Measurements from ENCODE around the gene HDAC5.
"Not testable (repeated sequence)": the region's sequence is repeated elsewhere in the genome, so short reads cannot be mapped to it uniquely, and the experiment has no call there.

HDAC5 gene

GRCh38 chr17:44105941-44106340 lies 17.5 kb downstream of the HDAC5 start:
- TF ChIP-seq EZH2phosphoT487 (IDR thresholded peaks at IDR 0.05; ENCODE audit: borderline replicate concordance) (no peak), CTCF (conservative IDR thresholded peaks at IDR 0.05; ENCODE audit: low read length) (no peak)
- peak overlapping the region; percentile 97 for H3K4me2 ChIP-seq (ENCODE audit: low read depth, low read length, poor library complexity, severe bottlenecking)
- H3K4me3 ChIP-seq (ENCODE audit: low read length, poor library complexity, severe bottlenecking), result peak overlapping the region; percentile 37
- H3K36me3 ChIP-seq (ENCODE audit: insufficient read depth, low read length), result 0 out of 2 replicates have a peak, but pooled peaks cover 4% of the 10 kb centered on the region
- H3K9ac ChIP-seq (ENCODE audit: low read depth, low read length, poor library complexity, severe bottlenecking), result peak overlapping the region; percentile 41
- H3K9me3 ChIP-seq (ENCODE audit: insufficient read depth, low read depth, low read length), result no peaks in the 10 kb centered on the region
- H3K4me1 ChIP-seq (ENCODE audit: insufficient read depth, low read length, poor library complexity, severe bottlenecking), result peaks cover 53% of the 10 kb centered on the region
- H3F3A ChIP-seq (ENCODE audit: low read depth), result no peaks in the 10 kb centered on the region
- no peaks in the 10 kb centered on the region for H3K27me3 ChIP-seq (ENCODE audit: insufficient read depth, low read length, poor library complexity, severe bottlenecking)
- H2AFZ ChIP-seq (ENCODE audit: low read length), result no peak overlapping the region
- H3K9me2 ChIP-seq (replicated peaks; ENCODE audit: low read depth, low read length), result no peaks in the 10 kb centered on the region
- H4K20me1 ChIP-seq (ENCODE audit: insufficient read depth, low read length, poor library complexity, severe bottlenecking), result peaks cover 35% of the 10 kb centered on the region
- peaks cover 74% of the 10 kb centered on the region for H3K79me2 ChIP-seq (ENCODE audit: insufficient read depth, low read length)

DNA sequence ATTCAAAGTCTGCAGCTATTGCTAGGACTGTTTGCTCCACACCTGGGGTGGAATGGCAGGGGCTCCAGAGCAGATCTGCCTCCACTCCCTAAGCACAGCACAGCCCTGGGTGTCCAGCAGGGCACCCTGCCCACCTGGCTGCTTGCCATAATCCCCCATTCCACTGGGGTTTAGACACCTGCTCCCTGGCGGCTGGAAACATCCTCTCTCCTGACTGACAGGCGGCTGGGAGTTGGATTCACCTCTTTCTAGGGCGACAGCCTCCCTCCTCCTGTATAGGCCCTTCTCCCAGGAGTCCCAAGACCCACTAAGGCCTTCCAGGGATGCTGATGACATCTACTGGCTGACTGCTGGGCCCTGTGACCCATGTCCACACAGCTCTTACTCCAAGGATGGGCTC lies 18.0 kb downstream of the HDAC5 start:
- peak overlapping the region; percentile 41 for H3K9ac ChIP-seq (ENCODE audit: low read depth, low read length, poor library complexity, severe bottlenecking)
- no peaks in the 10 kb centered on the region for H3F3A ChIP-seq (ENCODE audit: low read depth)
- H2AFZ ChIP-seq (ENCODE audit: low read length), result no peak overlapping the region
- no peak for TF ChIP-seq EZH2phosphoT487 (IDR thresholded peaks at IDR 0.05; ENCODE audit: borderline replicate concordance)
- no peak for TF ChIP-seq CTCF (conservative IDR thresholded peaks at IDR 0.05; ENCODE audit: low read length)
- H3K9me2 ChIP-seq (replicated peaks; ENCODE audit: low read depth, low read length), result no peaks in the 10 kb centered on the region
- peaks cover 49% of the 10 kb centered on the region for H3K4me1 ChIP-seq (ENCODE audit: insufficient read depth, low read length, poor library complexity, severe bottlenecking)
- H3K27me3 ChIP-seq (ENCODE audit: insufficient read depth, low read length, poor library complexity, severe bottlenecking), result no peaks in the 10 kb centered on the region
- 0 out of 2 replicates have a peak, but pooled peaks cover 4% of the 10 kb centered on the region for H3K36me3 ChIP-seq (ENCODE audit: insufficient read depth, low read length)
- H3K4me3 ChIP-seq (ENCODE audit: low read length, poor library complexity, severe bottlenecking), result peak overlapping the region; percentile 37
- peaks cover 70% of the 10 kb centered on the region for H3K79me2 ChIP-seq (ENCODE audit: insufficient read depth, low read length)
- no peaks in the 10 kb centered on the region for H3K9me3 ChIP-seq (ENCODE audit: insufficient read depth, low read depth, low read length)
- H3K4me2 ChIP-seq (ENCODE audit: low read depth, low read length, poor library complexity, severe bottlenecking), result peak overlapping the region; percentile 97
- peaks cover 31% of the 10 kb centered on the region for H4K20me1 ChIP-seq (ENCODE audit: insufficient read depth, low read length, poor library complexity, severe bottlenecking)

DNA sequence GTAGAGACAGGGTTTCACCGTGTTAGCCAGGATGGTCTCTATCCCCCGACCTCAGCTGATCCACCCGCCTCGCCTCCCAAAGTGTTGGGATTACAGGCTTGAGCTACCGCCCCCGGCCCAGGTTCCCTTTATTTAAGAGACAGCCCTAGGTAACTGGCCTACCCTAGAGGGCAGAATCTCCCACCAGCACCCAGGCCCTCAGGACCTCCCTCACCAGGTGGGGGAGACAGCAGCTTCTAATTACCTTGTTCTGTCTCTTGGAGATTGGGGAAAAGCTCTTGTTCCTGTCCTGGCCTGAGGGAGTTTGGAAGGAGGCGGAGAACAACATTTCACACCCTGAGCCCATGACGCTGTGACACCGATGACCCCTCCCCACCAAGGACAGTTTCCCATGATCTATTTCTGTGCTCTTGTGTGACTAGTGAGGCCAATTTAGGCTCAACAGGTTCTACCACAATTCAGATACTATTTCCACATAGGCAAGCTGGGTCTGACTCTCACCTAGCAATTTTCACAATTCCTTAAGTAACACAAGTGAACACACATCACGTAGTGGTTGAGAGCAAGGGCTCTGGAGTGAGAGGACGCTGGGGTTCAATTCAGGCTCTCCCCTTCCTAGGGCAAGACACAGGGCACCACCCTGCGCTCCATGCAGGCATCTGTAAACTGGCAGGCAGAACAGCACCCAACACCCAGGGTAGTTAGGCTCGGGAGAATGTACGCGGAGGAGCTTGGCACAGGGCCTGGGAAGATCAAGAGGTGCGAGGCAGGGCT lies 20.4 kb downstream of the HDAC5 start:
- TF ChIP-seq EZH2phosphoT487 (IDR thresholded peaks at IDR 0.05; ENCODE audit: borderline replicate concordance) (no peak), CTCF (conservative IDR thresholded peaks at IDR 0.05; ENCODE audit: low read length) (no peak)
- H3F3A ChIP-seq (ENCODE audit: low read depth), result no peaks in the 10 kb centered on the region
- no peaks in the 10 kb centered on the region for H3K27me3 ChIP-seq (ENCODE audit: insufficient read depth, low read length, poor library complexity, severe bottlenecking)
- no peaks in the 10 kb centered on the region for H3K9me3 ChIP-seq (ENCODE audit: insufficient read depth, low read depth, low read length)
- no peaks in the 10 kb centered on the region for H3K9me2 ChIP-seq (replicated peaks; ENCODE audit: low read depth, low read length)
- H3K4me1 ChIP-seq (ENCODE audit: insufficient read depth, low read length, poor library complexity, severe bottlenecking), result peaks cover 27% of the 10 kb centered on the region
- H4K20me1 ChIP-seq (ENCODE audit: insufficient read depth, low read length, poor library complexity, severe bottlenecking), result peaks cover 12% of the 10 kb centered on the region
- H3K79me2 ChIP-seq (ENCODE audit: insufficient read depth, low read length), result peaks cover 46% of the 10 kb centered on the region
- H3K9ac ChIP-seq (ENCODE audit: low read depth, low read length, poor library complexity, severe bottlenecking), result no peak overlapping the region
- no peak overlapping the region for H2AFZ ChIP-seq (ENCODE audit: low read length)
- 0 out of 2 replicates have a peak, but pooled peaks cover 4% of the 10 kb centered on the region for H3K36me3 ChIP-seq (ENCODE audit: insufficient read depth, low read length)
- no peak overlapping the region for H3K4me2 ChIP-seq (ENCODE audit: low read depth, low read length, poor library complexity, severe bottlenecking)
- no peak overlapping the region for H3K4me3 ChIP-seq (ENCODE audit: low read length, poor library complexity, severe bottlenecking)

GRCh38 chr17:44101858-44102257 lies 21.6 kb downstream of the HDAC5 start:
- H3K9ac ChIP-seq (ENCODE audit: low read depth, low read length, poor library complexity, severe bottlenecking); H4K20me1 ChIP-seq (ENCODE audit: insufficient read depth, low read length, poor library complexity, severe bottlenecking); H3K4me2 ChIP-seq (ENCODE audit: low read depth, low read length, poor library complexity, severe bottlenecking); H3K27me3 ChIP-seq (ENCODE audit: insufficient read depth, low read length, poor library complexity, severe bottlenecking); H3K4me3 ChIP-seq (ENCODE audit: low read length, poor library complexity, severe bottlenecking); H3K9me3 ChIP-seq (ENCODE audit: insufficient read depth, low read depth, low read length); H3K9me2 ChIP-seq (replicated peaks; ENCODE audit: low read depth, low read length); H3F3A ChIP-seq (ENCODE audit: low read depth); H2AFZ ChIP-seq (ENCODE audit: low read length); H3K36me3 ChIP-seq (ENCODE audit: insufficient read depth, low read length): not testable (repeated sequence)
- Histone ChIP-seq H3K4me1 (ENCODE audit: insufficient read depth, low read length, poor library complexity, severe bottlenecking) (peaks cover 28% of the 10 kb centered on the region), H3K79me2 (ENCODE audit: insufficient read depth, low read length) (peaks cover 44% of the 10 kb centered on the region; the same call in 1 of the 2 replicates)

Measured in Loucy (cell line).